ENCODE measurements around the gene MAPT.
A peak's percentile ranks its signal among the peaks of the same experiment; 100 is the strongest.

The MAPT gene

DNA sequence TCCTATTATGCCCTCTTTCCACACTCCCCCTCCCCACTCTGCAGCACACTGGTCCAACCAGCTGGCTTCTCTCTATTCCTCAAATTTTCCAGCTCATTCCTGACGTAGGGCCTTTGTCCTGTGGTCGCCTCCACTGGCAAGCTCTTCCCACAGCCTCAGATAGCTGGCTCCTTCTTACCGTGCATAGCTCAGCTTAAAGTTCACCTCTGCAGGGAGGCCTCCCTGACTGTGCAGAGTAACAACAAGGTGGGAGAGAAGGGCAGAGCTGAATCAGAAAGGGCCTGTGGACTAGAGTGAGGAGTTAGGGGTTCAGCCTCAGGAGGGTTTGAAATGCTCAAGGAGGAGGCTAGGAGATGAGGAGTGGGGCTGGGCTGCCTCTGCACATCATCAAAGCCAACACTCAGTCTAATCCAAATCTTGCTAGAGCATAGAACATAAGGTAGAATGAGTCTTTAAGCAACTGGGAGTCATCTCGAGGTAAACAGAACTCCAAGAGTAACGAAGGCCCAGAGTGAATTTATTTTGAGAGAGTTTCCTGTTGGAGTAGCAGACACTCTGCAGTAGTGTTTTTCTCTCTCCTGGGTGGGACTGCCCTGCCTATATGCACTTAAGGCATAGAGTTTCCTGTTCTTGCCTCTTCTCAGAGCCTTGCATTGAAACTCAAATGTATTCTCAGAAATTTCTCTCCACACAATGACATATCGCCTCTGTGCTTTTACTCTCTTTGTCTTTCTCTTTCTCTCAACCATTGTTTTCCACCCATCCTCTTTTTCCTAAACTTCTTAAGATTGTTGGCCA lies 30.3 kb upstream of the MAPT start:
- DNase-seq, result no peak

DNA sequence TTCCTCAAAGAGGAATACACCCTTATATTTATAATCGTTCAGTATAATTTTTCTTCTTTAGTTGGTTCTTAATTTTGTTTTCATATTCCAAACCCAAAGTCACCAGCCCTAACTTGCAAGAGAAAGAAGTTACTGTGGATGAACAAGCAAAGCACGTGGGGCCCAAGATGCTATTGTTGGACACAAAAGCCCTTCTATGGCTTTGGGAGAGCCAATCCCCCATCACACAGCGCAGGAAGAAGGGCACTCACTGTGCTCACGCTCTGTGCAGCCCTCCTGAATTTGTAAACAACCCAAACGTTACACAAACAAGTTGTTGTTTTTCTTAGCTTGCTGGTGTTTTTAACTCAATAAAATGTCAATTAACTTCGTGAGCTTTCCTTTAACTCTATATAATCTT lies 27.2 kb upstream of the MAPT start:
- no peak for DNase-seq

GRCh38 chr17:45867702-45868101 lies 26.7 kb upstream of the MAPT start:
- DNase-seq, result no peak

DNA sequence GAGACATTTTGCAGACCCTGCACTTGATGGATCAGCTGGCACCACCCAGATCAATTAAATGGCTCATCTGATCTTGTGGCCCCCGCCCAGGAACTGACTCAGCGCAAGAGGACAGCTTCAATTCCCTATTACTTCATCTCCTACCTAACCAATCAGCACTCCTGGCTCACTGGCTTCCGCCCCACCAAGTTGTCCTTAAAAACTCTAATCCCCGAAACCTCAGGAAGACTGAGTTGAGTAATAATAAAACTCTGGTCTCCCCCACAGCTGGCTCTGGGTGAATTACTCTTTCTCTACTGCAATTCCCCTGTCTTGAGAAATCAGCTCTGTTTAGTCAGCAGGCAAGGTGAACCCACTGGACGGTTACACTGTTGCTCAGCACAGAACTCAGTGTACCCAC lies 26.1 kb upstream of the MAPT start:
- no peak for DNase-seq

DNA sequence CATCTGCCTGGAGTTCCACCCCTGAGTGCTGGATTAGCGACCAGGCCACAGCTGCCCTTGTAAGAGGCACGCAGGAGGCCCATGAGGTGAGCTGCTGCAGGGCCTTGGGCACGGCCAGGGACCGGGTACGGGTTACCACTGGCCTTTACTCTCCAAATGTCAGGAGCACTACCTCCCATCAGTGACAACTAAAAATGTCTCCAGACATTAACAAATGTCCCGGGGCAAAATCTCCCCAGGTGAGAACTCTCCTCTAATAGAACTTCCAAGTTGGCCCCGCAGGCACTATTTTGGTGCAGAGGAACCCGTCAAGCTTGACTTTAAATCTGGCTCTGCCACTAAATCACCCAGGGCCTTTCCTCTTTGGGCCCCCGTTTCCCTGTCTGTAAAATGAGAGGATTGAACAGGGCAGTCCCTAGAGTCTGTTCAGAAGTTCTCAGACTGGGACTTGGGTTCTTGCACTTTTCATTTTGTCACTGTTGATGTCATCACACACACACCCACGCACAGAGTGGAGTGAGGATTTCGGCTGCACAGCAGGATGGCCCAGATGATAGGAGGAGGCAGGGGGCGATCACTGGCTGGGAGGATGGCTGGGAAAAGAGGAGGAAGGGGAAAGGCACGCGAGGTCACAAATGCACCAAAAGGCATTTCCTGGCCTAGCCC lies 24.5 kb upstream of the MAPT start:
- no peak for DNase-seq

- no peak for DNase-seq
These were observed 23.9 kb upstream of the MAPT start for GRCh38 chr17:45870342-45870974.

- no peak for DNase-seq
These were observed 22.6 kb upstream of the MAPT start for GRCh38 chr17:45871718-45872117.

DNA sequence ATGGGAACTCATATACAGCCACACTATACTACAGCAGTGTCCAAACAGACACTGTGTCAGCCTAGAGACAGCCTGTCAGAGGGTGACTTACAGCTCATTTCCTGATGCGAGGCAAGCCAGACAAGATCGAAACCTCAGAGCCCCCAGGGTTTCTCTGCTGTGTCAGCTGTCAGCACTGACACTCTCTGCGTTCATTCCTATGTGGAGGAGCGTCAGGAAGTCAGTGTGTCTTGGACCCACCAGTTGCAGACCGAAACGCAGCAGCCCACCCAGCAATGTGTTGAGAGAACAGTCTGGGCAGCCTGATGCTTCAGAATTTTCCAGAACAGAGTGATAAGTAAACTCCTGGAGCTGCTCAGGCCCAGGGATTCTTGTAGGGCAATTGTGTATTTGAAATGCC lies 20.6 kb upstream of the MAPT start:
- DNase-seq, result no peak

GRCh38 chr17:45874151-45874550 lies 20.2 kb upstream of the MAPT start:
- no peak for DNase-seq

DNA sequence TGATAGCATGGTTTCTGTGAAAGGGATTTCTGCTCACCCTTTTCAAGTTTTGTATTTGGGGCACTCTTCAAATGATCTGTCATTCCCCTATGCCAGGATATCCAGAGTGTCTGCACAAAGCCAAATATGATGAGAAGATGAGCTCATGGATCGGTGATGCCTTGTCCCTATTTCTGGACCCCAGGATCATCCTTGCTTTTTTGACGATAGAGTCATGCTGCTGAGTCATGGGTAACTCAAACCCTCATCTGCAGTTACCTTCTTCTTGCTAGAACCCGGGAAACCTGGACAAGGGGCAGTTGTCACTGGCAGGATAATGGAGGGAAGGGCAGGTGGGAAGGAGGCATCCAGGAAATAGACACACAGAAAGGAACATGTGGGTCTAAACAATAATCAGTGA lies 17.8 kb upstream of the MAPT start:
- no peak for DNase-seq

- DNase-seq, result no peak
These were observed 16.9 kb upstream of the MAPT start for GRCh38 chr17:45877467-45877866.

DNA sequence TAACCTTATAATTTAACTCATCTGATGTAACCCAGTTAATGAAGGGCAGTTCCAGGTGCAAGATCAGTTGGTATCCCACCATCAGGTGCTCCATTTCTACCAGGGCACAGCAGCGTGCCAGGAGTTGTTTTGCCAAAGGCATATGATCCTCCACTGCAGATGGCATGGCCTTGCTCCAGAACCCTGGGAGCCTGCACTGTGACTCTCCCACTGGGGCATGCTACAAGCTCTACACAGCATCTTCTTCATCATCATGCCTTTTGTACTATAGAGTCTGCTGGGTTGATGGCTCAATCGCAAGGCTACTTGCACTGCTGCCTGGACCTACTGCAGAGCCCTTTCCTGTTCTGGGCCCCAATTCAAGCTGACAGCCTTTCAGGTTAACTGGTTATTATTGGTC lies 11.3 kb upstream of the MAPT start:
- no peak for DNase-seq

GRCh38 chr17:45886852-45887251 lies 7.5 kb upstream of the MAPT start:
- no peak for DNase-seq

GRCh38 chr17:45888392-45888791 lies 6.0 kb upstream of the MAPT start:
- no peak for DNase-seq

- DNase-seq, result no peak
These were observed 4.8 kb upstream of the MAPT start for GRCh38 chr17:45889579-45889978.

GRCh38 chr17:45893725-45894021 lies 681 bp upstream of the MAPT start:
- DNase-seq, result no peak

DNA sequence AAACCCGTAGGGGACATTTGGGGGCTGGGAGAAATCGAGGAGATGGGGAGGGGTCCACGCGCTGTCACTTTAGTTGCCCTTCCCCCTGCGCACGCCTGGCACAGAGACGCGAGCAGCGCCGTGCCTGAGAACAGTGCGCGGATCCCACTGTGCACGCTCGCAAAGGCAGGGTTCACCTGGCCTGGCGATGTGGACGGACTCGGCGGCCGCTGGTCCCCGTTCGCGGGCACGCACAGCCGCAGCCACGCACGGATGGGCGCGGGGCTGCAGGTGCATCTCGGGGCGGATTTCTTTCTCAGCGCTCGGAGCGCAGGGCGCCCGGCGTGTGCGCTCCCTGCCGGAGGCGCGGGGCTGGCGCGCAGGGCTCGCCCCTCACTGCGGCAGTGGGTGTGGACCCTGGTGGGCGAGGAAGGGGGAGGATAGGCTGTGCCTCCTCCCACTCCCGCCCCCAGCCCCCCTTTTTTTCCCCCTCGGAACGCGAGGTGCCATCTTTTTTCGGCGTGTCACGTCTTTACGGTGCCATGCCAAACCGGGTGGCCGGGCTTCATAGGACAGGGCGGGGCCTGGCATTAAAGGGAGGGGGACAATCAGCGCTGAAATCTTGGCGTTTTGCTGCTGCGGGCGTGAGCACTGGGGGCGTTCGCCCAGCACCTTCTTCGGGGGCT lies 1.1 kb downstream of the MAPT start:
- peak; percentile 46 for DNase-seq

- DNase-seq, result no peak
These were observed 1.8 kb downstream of the MAPT start for GRCh38 chr17:45895969-45896785.

DNA sequence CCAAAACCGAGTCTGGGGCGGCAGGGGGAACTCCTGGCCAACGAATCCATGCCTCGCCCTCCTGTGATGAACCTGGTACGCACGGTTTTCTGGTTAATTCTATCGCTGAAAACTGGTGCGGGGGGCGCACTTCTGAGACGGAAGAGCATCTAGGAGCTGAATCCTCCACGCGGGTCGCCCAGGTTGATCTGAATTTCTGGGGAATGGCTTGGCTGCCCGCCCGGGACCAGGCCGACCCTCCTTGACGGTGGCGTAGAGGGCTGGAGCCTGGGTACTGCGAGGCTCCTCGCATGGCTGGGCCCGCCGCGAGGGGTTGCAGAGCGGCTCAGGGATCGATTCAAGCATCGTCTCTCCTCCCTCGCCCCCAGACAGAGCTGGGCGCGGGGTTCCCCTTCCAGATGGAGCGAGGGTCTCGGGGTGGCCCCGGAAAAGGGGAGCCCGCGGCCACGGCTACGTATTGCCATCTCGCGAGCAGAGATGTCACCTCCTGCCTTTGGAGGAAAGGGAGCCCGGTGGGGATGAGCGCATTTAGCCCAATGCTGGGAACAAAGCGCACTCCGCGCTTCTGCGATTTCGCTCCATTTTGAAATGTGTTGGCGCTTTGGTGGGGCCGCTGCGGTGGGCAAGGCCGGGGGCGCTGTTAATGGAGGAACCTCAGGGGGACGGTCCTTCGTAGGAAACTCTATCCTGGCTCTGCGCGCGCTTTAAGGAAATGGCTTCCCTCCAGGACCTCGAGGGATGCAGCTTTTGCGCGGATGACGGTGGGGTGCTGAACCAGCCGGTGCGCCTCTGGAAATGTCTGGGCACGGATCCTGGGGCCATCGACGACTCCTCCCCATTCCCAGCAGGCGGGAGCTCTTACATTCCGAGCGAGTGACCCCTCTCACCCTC lies 2.7 kb downstream of the MAPT start:
- no peak for DNase-seq

DNA sequence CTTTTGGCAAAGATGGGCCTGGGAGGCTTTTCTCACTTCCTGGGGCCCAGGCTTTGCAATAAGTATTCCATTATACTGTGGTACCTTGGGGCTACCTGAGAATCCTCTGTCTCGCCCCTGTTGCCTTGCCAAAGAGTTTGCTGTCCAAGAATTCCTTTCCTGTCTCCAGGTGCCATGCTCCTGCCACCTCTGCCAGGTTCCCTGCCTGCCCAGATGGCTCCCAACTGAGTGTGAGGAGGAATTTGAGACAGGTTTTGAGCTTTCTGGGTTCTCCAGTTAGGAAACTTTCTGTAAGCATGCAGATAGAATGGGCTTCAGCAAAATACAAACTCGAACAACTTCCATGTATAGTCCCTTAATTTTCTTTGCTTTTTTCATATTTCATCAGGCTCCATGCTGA lies 5.8 kb downstream of the MAPT start:
- DNase-seq, result no peak

DNA sequence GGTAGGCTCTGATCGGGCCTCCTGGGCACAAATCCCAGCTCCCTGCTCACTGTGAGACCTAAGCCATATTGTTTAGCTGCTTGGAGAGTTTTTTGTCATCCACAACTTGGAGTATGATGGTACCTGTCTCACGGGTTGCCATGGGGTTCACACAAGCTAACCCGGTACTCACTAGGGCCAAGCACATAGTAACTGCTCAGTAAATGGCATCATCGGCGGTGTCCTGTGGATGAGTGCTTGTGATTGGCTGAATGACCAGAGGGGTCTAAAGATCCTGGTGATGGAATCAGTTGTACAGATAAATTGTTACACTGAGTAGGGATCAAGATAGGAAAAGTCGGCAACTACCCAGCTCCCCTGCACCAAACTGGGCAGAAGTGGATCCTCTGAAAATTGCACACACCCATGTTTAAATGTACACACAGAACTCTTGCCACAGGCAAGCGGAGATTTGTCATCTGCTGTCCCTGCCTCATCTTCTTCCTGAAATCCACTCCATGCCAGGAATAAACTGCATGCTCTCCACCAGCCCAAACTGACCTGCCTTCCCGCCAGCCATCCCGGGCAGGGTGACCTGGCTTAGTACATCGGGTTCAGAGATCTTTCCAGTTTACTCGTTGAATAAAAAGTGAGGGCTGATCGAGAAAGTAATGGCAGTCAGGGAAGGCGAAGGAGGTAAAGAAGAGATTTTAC lies 6.5 kb downstream of the MAPT start:
- DNase-seq, result no peak

Data from NCI-H446 treated with DMSO at 0.1 percent for 48 hours (cell line).